ENCODE measurements around the gene CORO7.

The CORO7 gene

DNA sequence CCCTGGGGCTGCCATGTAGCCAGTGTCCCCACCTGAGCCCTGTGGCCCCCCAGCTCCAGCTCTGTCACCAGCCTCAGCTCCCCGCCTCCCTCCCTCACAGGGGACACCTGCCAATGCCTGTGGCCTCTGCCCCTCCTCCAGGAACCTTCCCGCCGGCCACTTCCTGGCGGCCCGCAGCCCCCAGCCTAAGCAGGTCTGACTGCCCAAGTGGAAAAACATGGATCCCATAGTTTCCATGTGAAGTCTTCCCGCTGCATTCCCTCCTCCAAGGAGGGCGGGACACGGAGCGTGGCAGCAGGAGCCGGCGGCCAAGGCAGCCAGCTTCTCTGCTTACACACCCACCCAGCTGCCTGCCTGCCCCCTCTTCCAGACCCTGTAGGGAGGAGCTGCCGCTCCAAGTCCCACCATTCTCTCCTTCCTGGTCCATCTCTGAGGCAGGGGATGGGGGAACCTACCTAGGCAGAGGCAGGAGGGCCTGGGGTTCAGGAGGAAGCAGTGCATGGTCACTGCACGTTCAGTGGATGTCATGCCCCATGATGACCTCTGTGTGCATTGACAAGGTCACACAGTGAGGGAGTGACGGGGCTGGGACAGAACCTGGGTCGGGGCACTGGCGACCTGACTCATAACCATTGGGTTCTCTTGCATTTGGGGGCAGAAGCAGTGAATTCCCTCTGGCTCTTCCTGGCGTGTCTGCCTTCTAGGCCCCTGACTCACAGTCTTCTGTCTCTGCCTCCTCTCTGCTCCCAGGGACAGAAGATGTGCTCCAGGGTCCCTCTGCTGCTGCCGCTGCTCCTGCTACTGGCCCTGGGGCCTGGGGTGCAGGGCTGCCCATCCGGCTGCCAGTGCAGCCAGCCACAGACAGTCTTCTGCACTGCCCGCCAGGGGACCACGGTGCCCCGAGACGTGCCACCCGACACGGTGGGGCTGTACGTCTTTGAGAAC is 36.0 kb downstream of the CORO7 start:
- Histone ChIP-seq H3K27ac (ENCODE audit: low read length) (no peak overlapping the region), H3K9me3 (ENCODE audit: control insufficient read depth in 1 of 2, low read length in 2 of 2) (no peaks in the 10 kb centered on the region), H3K36me3 (ENCODE audit: control insufficient read depth in 1 of 2, insufficient read depth in 2 of 2, low read length in 2 of 2) (peaks cover 0 to 31% of the 10 kb centered on the region in 2 donors), H3K27me3 (ENCODE audit: low read depth, low read length) (no peaks in the 10 kb centered on the region), H3K4me1 (ENCODE audit: control insufficient read depth in 1 of 2, insufficient read depth in 2 of 2, low read length in 2 of 2) (peaks cover 0 to 27% of the 10 kb centered on the region in 2 donors), H3K4me3 (ENCODE audit: low read depth in 1 of 2, low read length in 2 of 2) (no peak overlapping the region)

GRCh38 chr16:4378999-4379690 is 37.3 kb downstream of the CORO7 start:
- Histone ChIP-seq H3K9me3 (ENCODE audit: control insufficient read depth in 1 of 2, low read length in 2 of 2) (no peaks in the 10 kb centered on the region), H3K36me3 (ENCODE audit: control insufficient read depth in 1 of 2, insufficient read depth in 2 of 2, low read length in 2 of 2) (peaks cover 0 to 29% of the 10 kb centered on the region in 2 donors), H3K27me3 (ENCODE audit: low read depth, low read length) (no peaks in the 10 kb centered on the region), H3K4me1 (ENCODE audit: control insufficient read depth in 1 of 2, insufficient read depth in 2 of 2, low read length in 2 of 2) (peaks cover 0 to 38% of the 10 kb centered on the region in 2 donors), H3K27ac (ENCODE audit: low read length) (peak overlapping the region; percentile 45), H3K4me3 (ENCODE audit: low read depth in 1 of 2, low read length in 2 of 2) (no peak overlapping the region)

DNA sequence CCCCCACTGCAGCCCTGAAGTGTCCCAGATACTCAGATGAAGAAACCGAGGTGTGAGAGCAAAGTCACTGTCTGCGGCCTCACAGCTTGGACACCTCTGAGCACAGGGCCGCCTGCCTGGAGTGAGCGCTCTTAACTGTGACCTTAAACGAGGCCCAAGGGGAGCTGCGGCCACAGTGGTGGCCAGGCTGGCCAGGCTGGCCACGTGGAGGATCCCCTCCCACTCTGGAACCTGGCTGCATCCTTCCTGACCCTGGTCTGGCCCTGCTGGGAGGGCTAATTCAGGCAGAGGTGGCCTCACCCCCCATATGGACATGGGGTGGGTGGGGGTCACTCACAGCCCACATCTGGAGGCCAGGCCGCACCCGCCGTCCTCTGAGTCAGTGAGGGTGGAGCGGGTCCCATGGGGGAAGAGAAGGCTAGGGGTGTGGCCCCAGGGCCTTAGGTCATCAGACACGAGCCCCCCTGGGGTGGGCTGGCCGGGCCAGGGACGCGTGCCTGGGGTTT is 38.2 kb downstream of the CORO7 start:
- peaks cover 0 to 22% of the 10 kb centered on the region in 2 donors for H3K36me3 ChIP-seq (ENCODE audit: control insufficient read depth in 1 of 2, insufficient read depth in 2 of 2, low read length in 2 of 2)
- no peaks in the 10 kb centered on the region for H3K27me3 ChIP-seq (ENCODE audit: low read depth, low read length)
- H3K4me3 ChIP-seq (ENCODE audit: low read depth in 1 of 2, low read length in 2 of 2), result no peak overlapping the region
- H3K9me3 ChIP-seq (ENCODE audit: control insufficient read depth in 1 of 2, low read length in 2 of 2), result no peaks in the 10 kb centered on the region
- peak overlapping the region; percentile 45 for H3K27ac ChIP-seq (ENCODE audit: low read length)
- H3K4me1 ChIP-seq (ENCODE audit: control insufficient read depth in 1 of 2, insufficient read depth in 2 of 2, low read length in 2 of 2), result peaks cover 4 to 47% of the 10 kb centered on the region in 2 donors

DNA sequence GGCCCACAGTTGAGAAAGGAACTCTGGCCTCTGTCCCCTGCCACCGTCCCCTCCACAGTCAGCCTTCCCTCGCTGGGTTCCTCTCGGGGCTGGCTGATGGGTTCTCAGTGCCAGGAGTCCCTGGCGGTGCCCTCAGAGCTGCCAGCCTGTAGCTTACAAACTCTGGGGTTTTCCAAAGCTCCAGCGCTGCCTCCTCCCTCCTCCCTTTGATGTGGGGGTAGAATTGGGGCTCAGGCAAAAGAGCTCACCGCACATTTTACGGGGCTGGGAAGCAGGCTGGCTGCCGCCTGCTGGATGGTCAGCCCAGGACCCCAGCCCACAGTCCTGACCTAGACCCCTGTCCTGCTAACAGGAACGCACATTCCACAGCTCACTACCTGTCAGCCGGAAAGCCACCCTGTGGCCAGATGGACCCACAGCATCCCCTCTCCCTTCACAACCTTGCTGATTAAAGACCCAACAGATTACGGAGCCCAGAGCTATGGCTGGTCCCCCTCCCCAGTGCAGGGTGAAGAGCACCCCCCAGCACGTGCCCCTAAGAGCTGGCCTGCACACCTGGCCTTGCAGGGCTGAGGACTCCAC is 38.7 kb downstream of the CORO7 start:
- Histone ChIP-seq H3K4me1 (ENCODE audit: control insufficient read depth in 1 of 2, insufficient read depth in 2 of 2, low read length in 2 of 2) (peaks cover 4 to 53% of the 10 kb centered on the region in 2 donors), H3K27ac (ENCODE audit: low read length) (no peak overlapping the region), H3K4me3 (ENCODE audit: low read depth in 1 of 2, low read length in 2 of 2) (no peak overlapping the region), H3K36me3 (ENCODE audit: control insufficient read depth in 1 of 2, insufficient read depth in 2 of 2, low read length in 2 of 2) (peaks cover 0 to 22% of the 10 kb centered on the region in 2 donors), H3K9me3 (ENCODE audit: control insufficient read depth in 1 of 2, low read length in 2 of 2) (no peaks in the 10 kb centered on the region), H3K27me3 (ENCODE audit: low read depth, low read length) (no peaks in the 10 kb centered on the region)

- H3K4me1 ChIP-seq (ENCODE audit: control insufficient read depth in 1 of 2, insufficient read depth in 2 of 2, low read length in 2 of 2), result peaks cover 4 to 59% of the 10 kb centered on the region in 2 donors
- H3K4me3 ChIP-seq (ENCODE audit: low read depth in 1 of 2, low read length in 2 of 2), result peak overlapping the region in 1 of 2 donors; percentile 3
Observed at GRCh38 chr16:4376893-4377572, 39.4 kb downstream of the CORO7 start.

DNA sequence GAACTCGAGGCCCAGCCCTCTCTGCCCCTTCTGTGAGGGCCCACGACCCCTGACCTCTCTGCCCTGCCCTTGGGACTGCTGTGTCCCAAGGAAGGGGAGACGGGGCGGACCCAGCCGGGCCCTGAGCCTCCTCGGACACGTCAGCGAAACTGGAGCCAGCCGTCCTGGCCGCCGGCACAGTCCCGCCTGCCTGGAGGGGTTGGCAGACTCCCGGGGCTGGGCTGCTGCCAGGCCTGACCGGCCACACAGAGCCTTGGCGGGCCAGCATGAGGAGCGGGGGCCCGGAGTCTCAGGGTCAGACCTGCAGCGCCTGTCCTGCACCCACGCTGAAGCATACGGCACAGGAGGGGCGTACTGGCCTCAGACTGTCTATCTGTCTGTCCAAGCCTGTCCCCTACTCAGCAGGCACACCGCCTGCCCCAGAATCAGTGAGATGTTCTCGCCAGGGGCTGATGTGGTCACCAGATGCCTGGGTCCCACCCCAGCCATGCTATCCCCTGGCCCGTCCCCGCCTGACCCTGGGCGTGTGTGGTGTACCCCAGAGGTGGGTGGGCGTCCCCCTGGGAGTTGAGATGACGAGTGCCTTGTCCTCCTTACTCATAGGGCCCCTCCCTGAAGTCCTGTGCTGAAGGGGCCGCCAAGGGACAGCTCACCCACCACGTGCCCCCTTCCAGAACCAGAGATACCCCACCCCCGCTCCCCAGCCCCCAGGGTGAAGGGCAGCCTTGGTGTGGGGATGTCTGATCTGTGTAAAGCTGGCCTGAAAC is 40.1 kb downstream of the CORO7 start:
- H3K4me1 ChIP-seq (ENCODE audit: control insufficient read depth in 1 of 2, insufficient read depth in 2 of 2, low read length in 2 of 2), result peaks cover 4 to 59% of the 10 kb centered on the region in 2 donors

More at GRCh38 chr16:4376893-4377572, 39.4 kb downstream of the CORO7 start:
- Histone ChIP-seq H3K27ac (ENCODE audit: low read length) (no peak overlapping the region), H3K27me3 (ENCODE audit: low read depth, low read length) (no peaks in the 10 kb centered on the region), H3K9me3 (ENCODE audit: control insufficient read depth in 1 of 2, low read length in 2 of 2) (no peaks in the 10 kb centered on the region), H3K36me3 (ENCODE audit: control insufficient read depth in 1 of 2, insufficient read depth in 2 of 2, low read length in 2 of 2) (peaks cover 0 to 17% of the 10 kb centered on the region in 2 donors)

DNA sequence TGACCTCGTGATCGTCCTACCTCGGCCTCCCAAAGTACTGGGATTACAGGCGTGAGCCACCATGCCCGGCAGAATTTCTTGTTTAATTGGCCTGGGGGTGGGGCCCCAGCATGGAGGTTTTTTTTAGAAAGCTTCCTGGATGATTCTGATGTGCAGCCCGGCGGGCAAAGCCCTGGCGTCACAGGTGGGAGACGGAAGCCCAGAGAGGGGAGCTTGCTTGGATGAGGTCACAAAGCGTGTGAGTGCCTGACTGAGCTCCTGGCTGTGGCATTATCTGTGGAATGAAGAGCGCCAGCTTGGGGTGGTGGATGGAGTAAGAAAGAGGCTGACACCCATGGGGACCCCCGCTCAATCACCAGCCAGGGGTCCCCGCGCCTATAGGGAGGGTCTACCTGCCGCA is 40.7 kb downstream of the CORO7 start:
- Histone ChIP-seq H3K4me1 (ENCODE audit: control insufficient read depth in 1 of 2, insufficient read depth in 2 of 2, low read length in 2 of 2) (peaks cover 4 to 59% of the 10 kb centered on the region in 2 donors), H3K4me3 (ENCODE audit: low read depth in 1 of 2, low read length in 2 of 2) (peak overlapping the region in 1 of 2 donors; percentile 6), H3K9me3 (ENCODE audit: control insufficient read depth in 1 of 2, low read length in 2 of 2) (no peaks in the 10 kb centered on the region), H3K27me3 (ENCODE audit: low read depth, low read length) (no peaks in the 10 kb centered on the region), H3K27ac (ENCODE audit: low read length) (no peak overlapping the region), H3K36me3 (ENCODE audit: control insufficient read depth in 1 of 2, insufficient read depth in 2 of 2, low read length in 2 of 2) (peaks cover 0 to 4% of the 10 kb centered on the region in 2 donors)

More for the DNA sequence above, 40.1 kb downstream of the CORO7 start:
- Histone ChIP-seq H3K4me3 (ENCODE audit: low read depth in 1 of 2, low read length in 2 of 2) (peak overlapping the region; percentile 3 to 6), H3K27ac (ENCODE audit: low read length) (no peak overlapping the region), H3K36me3 (ENCODE audit: control insufficient read depth in 1 of 2, insufficient read depth in 2 of 2, low read length in 2 of 2) (peaks cover 0 to 10% of the 10 kb centered on the region in 2 donors), H3K9me3 (ENCODE audit: control insufficient read depth in 1 of 2, low read length in 2 of 2) (no peaks in the 10 kb centered on the region), H3K27me3 (ENCODE audit: low read depth, low read length) (no peaks in the 10 kb centered on the region)

GRCh38 chr16:4373909-4374742 is 42.3 kb downstream of the CORO7 start:
- peak overlapping the region; percentile 64 to 73 for H3K4me3 ChIP-seq (ENCODE audit: low read depth in 1 of 2, low read length in 2 of 2)

DNA sequence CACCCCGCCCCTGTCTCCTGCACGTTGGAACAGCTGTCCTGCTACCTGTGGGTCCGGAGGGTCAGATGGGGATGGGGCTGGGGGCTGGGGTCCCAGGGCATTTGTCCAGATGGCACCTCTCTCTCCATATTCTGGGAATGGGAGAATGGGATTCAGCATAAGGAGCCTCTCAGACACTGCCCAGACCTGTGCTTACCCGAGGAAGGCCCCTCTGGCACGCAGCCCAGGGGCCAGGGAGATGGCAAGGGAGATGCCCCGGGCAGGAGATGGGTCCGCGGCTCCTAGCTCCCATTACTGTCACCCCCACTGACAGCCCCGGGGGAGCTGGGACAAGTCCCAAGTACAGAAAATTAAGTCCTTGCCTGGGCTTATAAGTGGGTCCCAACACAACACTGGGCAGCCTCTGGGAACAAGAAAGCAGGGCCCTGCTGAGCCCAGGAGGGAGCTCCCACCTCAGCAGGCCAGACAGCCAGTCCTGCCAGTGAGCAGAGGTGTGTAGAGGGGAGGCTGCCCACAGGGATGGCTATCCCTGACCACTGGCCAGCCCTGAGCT is 43.0 kb downstream of the CORO7 start:
- Histone ChIP-seq H3K36me3 (ENCODE audit: control insufficient read depth in 1 of 2, insufficient read depth in 2 of 2, low read length in 2 of 2) (no peaks in the 10 kb centered on the region), H3K9me3 (ENCODE audit: control insufficient read depth in 1 of 2, low read length in 2 of 2) (no peaks in the 10 kb centered on the region), H3K4me1 (ENCODE audit: control insufficient read depth in 1 of 2, insufficient read depth in 2 of 2, low read length in 2 of 2) (peaks cover 4 to 52% of the 10 kb centered on the region in 2 donors), H3K4me3 (ENCODE audit: low read depth in 1 of 2, low read length in 2 of 2) (peak overlapping the region; percentile 64 to 73), H3K27me3 (ENCODE audit: low read depth, low read length) (no peaks in the 10 kb centered on the region), H3K27ac (ENCODE audit: low read length) (peak overlapping the region; percentile 63)

More at GRCh38 chr16:4373909-4374742, 42.3 kb downstream of the CORO7 start:
- H3K36me3 ChIP-seq (ENCODE audit: control insufficient read depth in 1 of 2, insufficient read depth in 2 of 2, low read length in 2 of 2), result no peaks in the 10 kb centered on the region
- H3K9me3 ChIP-seq (ENCODE audit: control insufficient read depth in 1 of 2, low read length in 2 of 2), result no peaks in the 10 kb centered on the region
- H3K4me1 ChIP-seq (ENCODE audit: control insufficient read depth in 1 of 2, insufficient read depth in 2 of 2, low read length in 2 of 2), result peaks cover 4 to 52% of the 10 kb centered on the region in 2 donors
- no peaks in the 10 kb centered on the region for H3K27me3 ChIP-seq (ENCODE audit: low read depth, low read length)
- H3K27ac ChIP-seq (ENCODE audit: low read length), result peak overlapping the region; percentile 63
